Eye (tissue), 1 donor: ENCODE data around the gene PTPRN2.
A peak's percentile ranks its signal among the peaks of the same experiment; 100 is the strongest.

Experiments used
- DNase-seq: peaks from one replicate; pipeline ENCODE4 v3.0.0-alpha.2; 2015

PTPRN2 gene

GRCh38 chr7:157863906-157864810, 723.5 kb downstream of the PTPRN2 start:
- DNase-seq, result no peak

- DNase-seq, result no peak
Observed at GRCh38 chr7:157863176-157863575, 724.4 kb downstream of the PTPRN2 start.

- DNase-seq, result no peak
Observed at GRCh38 chr7:157862731-157863130, 724.9 kb downstream of the PTPRN2 start.

- no peak for DNase-seq
Observed at GRCh38 chr7:157861551-157861950, 726.1 kb downstream of the PTPRN2 start.

- no peak for DNase-seq
Observed at GRCh38 chr7:157861031-157861491, 726.6 kb downstream of the PTPRN2 start.

- DNase-seq, result no peak
Observed at GRCh38 chr7:157860406-157860805, 727.2 kb downstream of the PTPRN2 start.

GRCh38 chr7:157859915-157860314, 727.7 kb downstream of the PTPRN2 start:
- DNase-seq, result no peak

GRCh38 chr7:157857578-157858075, 730.0 kb downstream of the PTPRN2 start:
- DNase-seq, result no peak

GRCh38 chr7:157856873-157857577, 730.6 kb downstream of the PTPRN2 start:
- DNase-seq, result no peak

GRCh38 chr7:157855452-157856213, 732.0 kb downstream of the PTPRN2 start:
- DNase-seq, result no peak

- no peak for DNase-seq
Observed at GRCh38 chr7:157855016-157855415, 732.6 kb downstream of the PTPRN2 start.

- no peak for DNase-seq
Observed at GRCh38 chr7:157854066-157854891, 733.3 kb downstream of the PTPRN2 start.

GRCh38 chr7:157853789-157854065, 733.9 kb downstream of the PTPRN2 start:
- DNase-seq, result no peak

GRCh38 chr7:157853076-157853788, 734.4 kb downstream of the PTPRN2 start:
- no peak for DNase-seq

GRCh38 chr7:157851501-157852067, 736.0 kb downstream of the PTPRN2 start:
- peak; percentile 64 for DNase-seq

GRCh38 chr7:157850481-157851444, 736.9 kb downstream of the PTPRN2 start:
- DNase-seq, result no peak

GRCh38 chr7:157849726-157850125, 737.9 kb downstream of the PTPRN2 start:
- DNase-seq, result no peak

GRCh38 chr7:157849341-157849596, 738.4 kb downstream of the PTPRN2 start:
- DNase-seq, result no peak

GRCh38 chr7:157848508-157849340, 738.9 kb downstream of the PTPRN2 start:
- DNase-seq, result no peak
